Forelimb muscle (tissue), 1 donor: Measurements from ENCODE around the gene XPO5. TPM values are rescaled to one million over a fixed set of nuclear protein-coding genes. Genes with fewer than 3 reads are reported as not detected.

ENCODE experiments used
- DNase-seq: peaks from one replicate; pipeline ENCODE4 v3.0.0-alpha.2; 2013; ENCODE audit warnings: low read depth
- polyA plus RNA-seq: library from polyadenylated mRNA; unstranded; fragments of 120-200 nt; gene quantifications from one replicate; pipeline ENCODE4 v1.2.1, GENCODE V29; 2013; ENCODE audit not compliant: insufficient read length

XPO5 gene
- polyA plus RNA-seq, 1 donor, result 25.7 TPM

- DNase-seq, result no peak
Measured at GRCh38 chr6:43517505-43518357, 58.1 kb downstream of the XPO5 start.

- DNase-seq, result peak; percentile 96
Measured at GRCh38 chr6:43516697-43517504, 58.9 kb downstream of the XPO5 start, which contains the start of the genes POLR1C and YIPF3. POLR1C (plus strand) TSS chr6:43517089; CDS start chr6:43517110, 21 bp downstream. YIPF3 (minus strand) TSS chr6:43516926; CDS start chr6:43516807, 119 bp downstream.

- DNase-seq, result no peak
Measured at GRCh38 chr6:43516367-43516696, 59.5 kb downstream of the XPO5 start.

- DNase-seq, result no peak
Measured at GRCh38 chr6:43515808-43516207, 60.0 kb downstream of the XPO5 start.

GRCh38 chr6:43511824-43512415 lies 63.9 kb downstream of the XPO5 start:
- no peak for DNase-seq

GRCh38 chr6:43510827-43511163 lies 65.0 kb downstream of the XPO5 start:
- no peak for DNase-seq

- no peak for DNase-seq
Measured at GRCh38 chr6:43509984-43510826, 65.6 kb downstream of the XPO5 start, which contains the start of gene LRRC73. LRRC73 (minus strand) TSS chr6:43510346; CDS start chr6:43509785, 561 bp downstream.

GRCh38 chr6:43509142-43509983 lies 66.5 kb downstream of the XPO5 start:
- no peak for DNase-seq

GRCh38 chr6:43508481-43509141 lies 67.2 kb downstream of the XPO5 start:
- no peak for DNase-seq

- peak; percentile 67 for DNase-seq
Measured at GRCh38 chr6:43506667-43507471, 69.0 kb downstream of the XPO5 start.

- no peak for DNase-seq
Measured at GRCh38 chr6:43506171-43506570, 69.7 kb downstream of the XPO5 start.

GRCh38 chr6:43505718-43506117 lies 70.1 kb downstream of the XPO5 start:
- no peak for DNase-seq

- DNase-seq, result no peak
Measured at GRCh38 chr6:43504756-43505593, 70.9 kb downstream of the XPO5 start.

GRCh38 chr6:43503443-43503842 lies 72.4 kb downstream of the XPO5 start:
- DNase-seq, result no peak

GRCh38 chr6:43502666-43503065 lies 73.2 kb downstream of the XPO5 start:
- DNase-seq, result no peak

GRCh38 chr6:43500921-43501320 lies 74.9 kb downstream of the XPO5 start:
- no peak for DNase-seq

- no peak for DNase-seq
Measured at GRCh38 chr6:43499028-43499815, 76.6 kb downstream of the XPO5 start.
